HG02870 (cell line): ENCODE results near the gene AKAP13.

Experiments
- ATAC-seq: cut with Tn5 transposase; IDR thresholded peaks from one replicate; pipeline ENCODE4 v1.9.1; 2021; ENCODE audit warnings: mild to moderate bottlenecking, moderate library complexity; ENCODE audit not compliant: unreplicated experiment

Gene AKAP13

DNA sequence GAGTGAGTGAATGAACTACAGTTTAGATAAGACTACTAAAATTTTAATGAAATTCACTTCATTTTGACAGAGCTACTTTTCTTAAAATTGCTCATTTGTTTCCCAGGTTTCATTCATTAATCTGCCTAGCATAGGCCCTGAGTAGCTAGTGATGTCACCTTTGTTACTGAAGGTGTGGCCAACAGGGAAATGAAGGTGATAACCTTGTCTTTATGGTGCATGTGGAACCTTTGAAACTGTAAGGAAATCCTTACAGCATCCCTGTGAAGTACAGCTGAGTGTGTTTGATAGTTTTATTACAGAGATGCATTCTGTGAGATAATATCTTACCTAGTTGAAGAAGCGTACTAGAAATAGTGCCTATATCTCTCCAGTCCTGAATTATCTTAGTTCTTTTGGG lies 112.9 kb downstream of the AKAP13 start:
- no peak for ATAC-seq

DNA sequence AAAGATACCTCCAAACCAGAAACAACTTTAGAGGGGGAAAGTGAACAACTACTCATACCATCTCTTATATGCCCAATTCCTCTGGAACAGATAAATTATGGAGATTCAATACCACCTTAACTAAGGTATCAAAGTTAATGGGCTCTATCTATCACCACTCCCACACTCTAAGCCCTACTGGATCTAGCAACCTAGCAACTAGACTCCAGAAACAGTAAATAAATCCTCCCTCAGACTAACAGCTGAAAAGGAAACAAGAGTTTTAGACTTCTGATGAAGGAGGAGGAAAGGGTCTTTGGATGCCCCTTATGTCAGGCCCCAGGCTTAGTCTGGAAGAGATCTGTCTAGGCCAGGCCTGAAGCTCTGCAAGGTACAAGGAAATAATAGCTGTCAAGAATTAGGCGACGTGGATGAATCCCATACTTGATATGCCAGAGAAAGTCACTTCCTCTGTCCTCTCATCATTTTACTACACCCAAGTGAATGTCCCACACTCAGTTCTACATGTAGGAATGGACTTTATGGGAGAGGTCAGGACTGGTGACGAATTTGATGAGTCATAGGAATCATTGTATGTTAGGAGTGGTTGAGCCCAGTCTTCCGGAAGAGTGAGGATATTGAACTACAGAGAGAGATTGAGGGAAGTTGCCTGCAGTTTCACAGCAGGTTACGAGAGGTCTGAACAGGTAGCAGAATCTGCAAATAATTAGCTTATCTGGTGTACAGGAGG lies 113.8 kb downstream of the AKAP13 start:
- peak; percentile 42 for ATAC-seq

DNA sequence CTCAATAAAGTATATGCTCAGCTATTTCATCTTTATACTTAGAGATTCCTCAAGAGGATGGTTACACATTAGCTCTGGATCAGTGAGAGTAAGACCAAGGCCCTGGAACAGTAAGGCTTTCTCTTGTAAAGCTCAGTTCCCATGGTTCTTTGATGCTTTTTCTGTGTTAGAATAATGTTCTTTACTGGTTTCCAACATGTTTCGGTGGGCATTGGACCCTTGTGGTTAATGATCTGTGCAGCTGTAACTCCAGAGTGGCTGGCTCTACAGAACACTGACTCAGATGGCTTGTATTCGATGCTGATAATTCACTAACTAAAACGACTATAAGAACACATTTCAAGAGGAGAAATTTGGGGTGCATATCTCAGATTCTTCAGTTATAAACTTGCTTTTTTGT lies 114.7 kb downstream of the AKAP13 start:
- no peak for ATAC-seq

DNA sequence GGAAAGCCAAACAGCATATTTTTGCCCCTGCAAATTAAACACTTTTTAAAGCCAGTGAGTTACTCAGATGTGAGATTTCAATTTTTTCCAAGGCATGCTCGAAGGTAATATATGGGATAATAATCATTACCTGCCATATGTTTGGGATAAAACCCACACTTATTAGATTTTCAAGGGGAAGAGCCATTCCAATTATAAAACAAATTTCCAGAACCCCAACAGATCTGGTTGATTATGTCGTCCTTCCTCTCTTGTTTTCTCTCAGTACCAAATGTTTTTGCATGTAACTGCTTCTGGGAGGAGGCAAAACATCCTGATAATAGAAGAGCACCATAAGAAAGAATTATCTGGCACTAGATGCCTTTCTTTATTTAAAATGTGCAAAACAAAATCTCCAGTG lies 115.1 kb downstream of the AKAP13 start:
- no peak for ATAC-seq

DNA sequence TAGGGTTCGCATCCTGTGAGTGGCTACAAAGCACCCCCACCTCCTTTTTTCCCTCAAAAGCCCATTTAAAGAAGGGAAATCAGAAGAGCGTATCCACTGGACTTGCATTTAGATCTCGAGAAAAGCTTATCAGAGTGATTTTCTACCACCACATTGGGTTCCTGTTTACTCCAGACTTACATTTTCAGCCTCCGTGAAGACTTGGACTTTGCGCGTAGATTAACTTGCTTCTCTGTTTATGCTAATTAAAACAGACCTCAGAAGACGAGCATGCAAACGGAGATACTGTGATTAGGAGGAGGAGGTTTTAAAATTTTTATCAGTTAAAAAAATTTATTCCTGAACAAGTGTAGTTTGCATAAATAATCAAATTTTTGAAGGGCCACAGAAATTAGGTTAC lies 115.7 kb downstream of the AKAP13 start:
- ATAC-seq: no peak

DNA sequence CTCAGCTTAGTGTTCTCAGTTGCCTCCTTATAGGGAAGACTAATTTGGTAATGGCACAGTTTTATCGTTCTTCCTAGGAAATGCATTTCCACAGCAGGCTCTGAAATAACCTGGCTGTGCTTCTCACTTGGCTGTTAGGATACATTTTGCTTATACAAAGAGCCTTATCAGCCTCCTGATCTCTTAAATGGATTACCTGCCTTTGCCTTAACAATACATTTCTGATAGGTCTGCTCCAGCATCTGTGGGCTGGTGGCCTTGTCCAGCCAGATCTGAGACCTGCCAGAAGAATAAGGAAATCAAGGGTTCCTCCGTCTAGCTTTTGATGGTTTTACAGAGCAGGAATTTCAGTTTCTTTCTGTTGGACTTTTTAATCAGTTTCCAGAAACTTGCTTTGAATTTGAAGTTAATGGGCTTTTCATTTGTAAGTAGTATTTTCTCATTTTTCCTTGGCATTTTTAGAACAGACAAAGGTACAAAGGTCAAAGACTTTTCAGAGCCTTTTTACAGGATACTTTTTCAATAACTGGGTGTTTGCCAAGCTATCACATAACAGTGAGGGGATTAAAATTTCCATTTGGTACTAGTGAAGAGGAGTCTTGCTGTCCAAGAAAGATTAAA lies 116.3 kb downstream of the AKAP13 start:
- no peak for ATAC-seq

DNA sequence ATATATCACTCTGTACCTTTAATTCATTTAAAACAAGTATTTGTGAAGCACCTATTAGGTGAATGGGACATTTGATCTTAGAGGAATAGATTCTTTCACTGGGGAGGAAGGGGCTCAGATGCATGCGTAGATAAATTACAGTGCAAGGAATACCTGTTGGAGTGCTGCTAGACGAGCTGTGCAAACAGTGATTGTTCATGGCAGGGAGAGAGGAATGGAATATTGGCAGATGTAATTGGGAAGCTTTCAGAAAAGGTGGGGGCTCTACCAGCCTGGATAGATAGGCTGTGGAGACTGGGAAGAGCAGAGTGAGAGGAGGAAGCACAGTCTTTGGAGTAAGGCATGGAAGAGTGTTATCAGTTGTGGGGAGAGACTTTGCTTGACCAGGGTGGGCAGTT lies 116.8 kb downstream of the AKAP13 start:
- ATAC-seq: no peak

DNA sequence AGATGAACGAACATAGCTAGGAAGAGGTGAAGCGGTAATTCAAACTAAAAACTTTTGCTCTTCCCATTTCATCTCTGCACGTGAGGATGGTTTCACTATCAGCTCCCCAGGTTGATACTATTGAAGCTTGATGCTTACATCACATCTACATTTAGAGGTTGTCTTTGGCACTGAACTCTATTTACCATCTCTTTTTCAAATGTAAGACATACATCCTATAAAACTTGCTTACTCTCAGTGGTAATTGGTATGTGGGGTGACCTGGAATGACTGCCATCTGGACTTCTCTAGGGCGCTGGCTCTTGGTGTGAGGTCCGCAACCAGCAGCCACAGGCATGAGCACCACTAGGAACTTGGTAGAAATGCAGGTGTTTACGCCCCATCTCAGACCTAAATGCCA lies 118.1 kb downstream of the AKAP13 start:
- ATAC-seq: no peak

DNA sequence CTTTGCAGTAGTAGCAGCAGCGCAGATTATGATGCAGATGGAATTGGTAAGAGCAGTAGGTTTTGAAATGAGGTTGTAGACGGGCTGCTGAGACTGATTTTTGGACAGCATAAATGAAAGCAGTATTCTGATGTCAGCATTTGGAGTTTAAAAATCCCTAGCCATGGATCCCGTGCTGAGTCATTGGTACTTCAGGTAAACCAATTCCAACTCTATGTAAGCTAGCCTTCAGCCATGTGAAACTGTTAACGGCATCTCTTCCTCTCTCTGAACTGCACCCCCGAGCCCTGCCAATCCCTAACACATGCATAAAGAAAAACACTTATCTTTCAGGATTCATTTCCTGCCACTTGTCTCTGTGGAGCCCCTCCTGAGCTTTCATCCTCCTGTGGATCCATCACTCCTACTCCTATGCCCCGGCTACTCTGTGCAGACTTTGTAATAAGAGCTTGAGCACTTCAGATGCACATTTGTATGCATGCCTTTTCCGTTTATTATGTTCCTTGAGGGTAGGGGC lies 119.0 kb downstream of the AKAP13 start:
- no peak for ATAC-seq

DNA sequence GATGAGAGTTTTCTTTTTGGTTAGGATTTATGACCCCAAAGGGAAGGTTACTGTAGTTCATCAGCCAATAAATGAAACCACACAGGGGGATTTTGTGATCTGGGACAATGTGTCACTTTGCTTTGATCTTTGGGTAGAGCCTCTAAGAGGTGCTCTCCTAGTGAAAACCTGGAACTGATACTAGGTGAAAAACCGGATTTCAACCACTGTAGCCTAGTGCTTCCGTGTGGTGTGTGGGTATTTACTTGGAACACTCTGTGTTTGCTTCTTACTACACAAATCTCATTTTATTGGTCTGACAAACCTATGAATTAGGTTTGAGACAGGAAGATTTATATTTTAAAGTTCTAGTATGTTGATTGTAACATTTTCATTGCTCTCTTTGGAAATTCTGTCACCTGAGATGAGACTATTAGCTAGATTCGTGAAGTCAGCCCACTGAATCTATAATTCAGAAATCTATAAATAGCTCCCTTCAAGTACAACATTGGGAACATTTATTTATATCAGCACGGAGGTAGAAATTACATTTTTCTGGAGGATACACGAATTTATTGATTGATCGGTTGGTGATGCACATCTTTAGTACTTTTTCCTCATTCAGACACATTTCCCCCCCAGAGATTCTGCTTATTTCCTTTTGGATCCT lies 119.8 kb downstream of the AKAP13 start:
- no peak for ATAC-seq

DNA sequence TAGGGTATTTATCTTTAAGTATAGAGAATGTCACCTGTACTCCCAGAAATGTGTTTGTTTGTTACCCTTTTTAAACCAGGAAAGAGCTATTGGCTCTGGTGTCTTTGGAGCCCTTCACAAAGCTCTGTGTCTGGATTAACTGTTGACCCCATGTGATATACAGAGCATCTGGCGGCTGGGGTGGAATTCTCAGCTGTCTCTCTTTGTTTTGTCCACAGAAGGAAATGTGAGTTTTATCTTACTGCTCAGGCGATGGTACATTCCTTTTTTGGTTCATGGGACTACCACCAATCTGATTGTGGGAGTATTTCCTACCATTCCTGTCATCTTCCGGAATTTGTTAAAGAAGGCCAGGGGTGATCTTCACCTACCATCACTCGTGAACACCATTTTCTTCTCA lies 120.3 kb downstream of the AKAP13 start:
- ATAC-seq: no peak

DNA sequence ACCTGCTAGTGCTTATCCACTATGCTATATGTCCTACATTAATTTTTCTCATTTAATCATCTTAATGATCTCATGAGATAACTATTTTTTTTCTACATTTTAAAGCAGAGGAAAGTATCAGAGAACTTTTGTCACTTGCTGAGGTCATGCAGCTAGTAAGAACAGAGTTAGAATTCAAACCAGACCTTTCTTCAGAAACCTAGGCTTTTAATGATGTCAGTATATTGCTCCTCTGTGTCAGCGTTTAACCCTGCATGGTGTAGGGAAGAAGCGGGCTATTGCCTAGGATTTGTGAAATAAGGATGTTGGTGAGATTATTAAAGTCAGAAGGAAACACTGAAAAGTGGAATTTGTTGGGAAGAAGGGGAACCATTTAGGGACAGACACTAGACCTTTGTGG lies 121.2 kb downstream of the AKAP13 start:
- no peak for ATAC-seq

DNA sequence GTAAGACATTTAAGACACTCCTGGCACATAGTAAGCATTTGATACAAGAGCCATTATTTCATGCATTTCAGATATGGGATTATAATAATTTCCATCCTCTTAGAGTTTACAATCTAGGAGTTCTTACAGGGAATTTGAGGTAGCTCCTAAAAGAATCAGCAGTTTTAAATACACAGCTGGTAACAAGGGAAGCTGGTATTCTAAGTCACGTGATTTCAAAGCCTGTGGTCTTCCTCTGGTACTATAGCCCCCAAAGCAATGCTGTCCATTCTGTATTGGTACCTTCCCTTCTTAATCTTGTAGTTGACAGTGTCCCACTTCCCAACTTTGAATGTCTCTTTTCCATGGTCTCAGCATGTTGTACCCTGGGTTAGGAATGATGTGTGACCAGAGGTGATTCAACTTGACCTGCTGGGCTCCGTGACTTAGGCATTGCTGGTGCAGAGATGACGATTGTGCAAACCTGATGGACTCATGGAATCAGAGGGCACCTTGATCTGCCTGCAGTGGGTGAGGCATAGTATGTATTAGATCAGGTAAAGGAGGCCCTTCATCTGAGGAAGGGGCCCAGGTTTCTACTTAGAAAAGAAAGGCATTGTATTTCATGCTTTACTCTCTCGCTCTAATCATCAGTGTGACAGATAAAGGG lies 122.9 kb downstream of the AKAP13 start:
- no peak for ATAC-seq

DNA sequence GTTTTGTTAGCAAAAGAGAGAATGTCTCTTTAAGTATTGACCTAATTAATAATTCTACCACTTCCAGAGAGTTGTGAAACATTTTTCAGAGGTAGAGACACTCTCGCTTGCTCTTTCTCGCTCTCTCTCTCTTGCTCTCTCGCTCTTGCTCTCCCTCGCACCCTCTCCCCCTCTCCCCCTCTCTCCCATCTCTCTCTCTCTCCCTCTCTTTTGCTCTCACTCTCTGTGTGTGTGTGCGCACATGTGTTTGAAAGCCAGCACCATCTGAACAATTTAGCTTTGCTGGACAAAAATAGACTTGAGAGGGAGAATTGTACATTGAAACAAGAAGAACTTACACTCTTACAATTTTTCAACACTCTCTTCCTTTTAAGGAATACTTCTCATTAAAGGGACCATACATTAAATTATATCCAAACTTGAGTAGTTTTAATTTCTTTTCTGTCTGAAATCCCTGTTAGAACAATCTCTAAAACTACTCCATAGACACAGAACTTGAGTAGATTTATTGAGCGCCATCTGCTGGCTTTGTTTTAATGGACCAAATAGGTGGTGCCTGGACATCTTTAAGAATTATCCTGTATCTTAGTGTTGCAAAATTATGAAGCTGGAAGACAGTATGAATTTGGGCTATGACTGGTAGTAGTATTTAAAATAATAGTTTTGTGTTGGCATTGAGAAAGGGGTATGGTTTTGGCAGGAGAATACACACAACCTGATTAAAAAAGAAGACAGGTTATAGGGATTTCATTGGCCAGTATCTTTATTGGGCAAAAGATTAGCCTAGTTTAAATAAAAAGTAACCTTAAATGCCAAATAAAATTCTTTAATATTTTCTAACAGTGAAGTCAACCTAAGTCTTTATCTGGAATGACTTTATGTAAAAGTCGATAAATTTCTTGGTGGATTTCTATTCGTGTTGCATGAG lies 124.6 kb downstream of the AKAP13 start:
- no peak for ATAC-seq

DNA sequence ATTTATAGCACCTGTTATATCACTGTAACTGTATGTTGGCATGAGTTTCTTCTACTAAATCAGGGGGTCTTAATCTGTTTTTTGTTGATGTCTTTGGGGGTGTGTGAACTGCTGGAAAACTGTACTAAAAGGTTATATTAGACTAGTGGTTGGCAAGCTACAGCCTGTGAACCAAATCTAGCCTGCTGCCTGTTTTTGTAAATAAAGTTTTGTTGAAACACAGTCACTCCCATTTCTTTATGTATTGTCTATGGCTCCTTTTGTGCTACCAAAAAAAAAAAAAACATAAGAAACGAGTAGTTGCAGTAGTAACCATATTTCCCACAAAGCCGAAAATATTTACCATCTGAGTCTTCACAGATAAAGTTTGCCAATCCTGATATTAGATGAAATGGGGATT lies 126.7 kb downstream of the AKAP13 start:
- no peak for ATAC-seq

DNA sequence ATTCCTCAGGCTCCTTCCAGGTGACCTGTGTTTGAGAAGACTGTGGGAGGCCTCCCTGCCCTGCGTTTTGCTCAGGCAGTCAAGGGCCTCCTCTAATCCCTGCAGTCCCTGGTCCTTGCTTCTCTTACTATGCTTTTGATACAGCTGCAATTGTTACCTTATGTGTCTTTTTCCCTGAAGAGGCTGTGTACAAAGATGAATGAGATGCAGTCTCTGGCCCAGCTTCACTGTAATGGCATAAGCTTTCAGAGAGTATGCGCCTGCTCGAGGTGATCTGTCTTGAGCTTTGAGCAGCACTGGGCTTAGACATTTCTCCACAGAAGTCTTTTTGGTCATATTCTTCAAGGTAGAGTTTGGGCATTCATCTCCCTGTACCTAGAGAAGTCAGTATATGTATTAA lies 129.6 kb downstream of the AKAP13 start:
- ATAC-seq: no peak

DNA sequence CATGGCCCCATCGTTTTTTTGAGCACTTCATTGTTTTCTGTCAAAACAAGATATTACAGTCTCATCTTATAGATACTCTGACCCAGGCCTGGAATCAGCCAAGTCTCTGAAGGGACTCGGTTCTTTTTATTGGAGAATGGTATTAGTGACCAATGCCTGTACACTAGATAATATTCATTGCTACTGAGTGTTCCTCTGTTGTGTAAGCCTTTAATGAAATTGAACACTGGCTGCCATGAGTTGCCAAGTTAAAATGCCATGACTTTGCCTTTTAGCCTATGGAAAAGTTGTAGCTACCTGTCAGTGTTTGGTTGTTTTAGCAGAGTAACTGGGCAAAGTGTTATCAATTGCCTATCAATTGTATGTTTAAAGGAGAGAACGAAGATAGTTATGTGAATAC lies 134.0 kb downstream of the AKAP13 start:
- no peak for ATAC-seq

DNA sequence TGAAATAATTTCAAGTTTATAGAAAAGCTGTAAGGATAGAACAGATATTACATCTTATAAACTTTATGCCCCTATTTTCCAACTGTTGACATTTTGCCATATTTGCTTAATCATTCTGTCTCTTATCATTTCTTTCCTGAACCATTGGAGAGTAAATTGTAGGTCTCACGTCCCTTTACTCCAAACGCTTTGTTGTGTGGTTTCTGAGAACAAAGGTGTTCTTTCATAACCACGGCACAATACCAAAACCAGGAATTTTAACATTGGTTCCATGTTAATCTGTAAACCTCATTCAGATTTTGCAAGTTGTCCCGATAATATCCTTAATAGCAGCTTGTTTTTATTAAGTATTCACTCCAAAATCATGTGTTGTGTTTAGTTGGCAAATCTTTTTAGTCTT lies 134.8 kb downstream of the AKAP13 start:
- no peak for ATAC-seq

DNA sequence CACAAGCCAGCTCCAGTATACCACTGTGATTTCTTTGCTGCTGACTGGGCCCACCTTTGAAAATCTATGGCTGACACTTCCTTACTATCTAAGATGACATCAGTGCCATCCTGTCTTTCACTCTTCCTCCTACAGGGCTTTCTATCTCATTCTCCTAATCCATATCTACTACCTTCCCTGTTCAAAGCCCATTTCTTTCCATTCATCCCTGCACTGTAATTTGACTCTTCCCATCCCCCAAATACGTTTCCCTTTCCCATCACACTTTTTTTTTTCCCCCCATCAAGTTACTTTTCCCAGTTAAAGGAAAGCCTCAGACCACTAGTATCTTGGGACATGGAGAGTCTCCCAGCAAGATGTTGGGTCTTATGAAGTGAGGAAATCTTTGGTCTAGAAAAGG lies 136.7 kb downstream of the AKAP13 start:
- ATAC-seq: no peak

DNA sequence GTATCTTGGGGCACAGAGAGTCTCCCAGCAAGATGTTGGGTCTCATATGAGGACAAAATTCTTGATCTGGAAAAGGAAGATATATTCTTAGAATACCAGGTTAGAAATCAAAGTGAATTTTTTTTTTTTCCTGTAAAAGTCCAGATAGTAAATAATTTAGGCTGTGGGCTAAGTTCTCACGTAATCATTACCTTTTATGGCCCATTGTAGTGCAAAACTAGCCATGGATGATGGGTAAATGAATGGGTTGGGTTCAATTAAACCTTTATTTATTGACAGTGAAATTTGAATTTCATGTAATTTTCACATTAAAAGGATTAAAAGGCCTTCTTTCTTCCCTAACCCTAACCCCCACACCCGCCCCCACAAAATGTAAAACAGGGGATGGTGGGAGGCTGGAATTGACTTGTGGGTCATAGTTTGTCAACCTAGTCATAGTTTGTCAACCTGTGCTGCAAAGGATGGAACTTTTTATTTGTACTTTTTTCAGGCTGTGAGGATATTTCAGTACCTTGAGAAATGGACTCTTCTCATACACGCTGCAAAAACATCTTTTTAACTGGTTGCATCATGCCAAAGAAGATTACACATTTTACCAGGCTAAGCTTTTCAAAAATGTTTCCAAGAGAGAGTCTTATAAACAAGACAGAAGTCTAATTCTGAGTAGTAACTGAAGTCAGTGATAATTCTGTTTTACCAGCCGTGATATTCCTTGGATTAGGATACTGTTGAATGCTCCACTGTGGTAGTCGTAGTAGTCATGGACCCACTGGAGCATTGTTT lies 138.8 kb downstream of the AKAP13 start:
- no peak for ATAC-seq
